ENCODE data around the gene TFPI.

DNA sequence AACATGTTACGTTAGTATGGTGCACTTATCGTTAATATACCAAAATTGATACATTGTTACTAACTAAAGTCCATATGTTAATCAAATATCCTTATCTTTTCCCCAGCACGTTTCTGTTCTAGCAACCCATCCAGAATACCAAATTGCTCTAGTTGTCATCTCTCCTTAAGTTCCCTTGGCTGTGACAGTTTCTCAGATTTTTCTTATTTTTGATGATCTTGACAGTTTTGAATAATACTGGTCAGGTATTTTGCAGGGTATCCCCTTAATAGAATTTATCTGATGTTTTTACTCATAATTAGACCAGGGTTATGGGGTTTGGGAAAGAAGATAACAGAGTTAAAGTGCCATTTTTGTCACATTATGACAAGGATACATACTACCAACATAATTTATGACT, 47.8 kb downstream of the TFPI start:
- TF ChIP-seq, protein P1, sequence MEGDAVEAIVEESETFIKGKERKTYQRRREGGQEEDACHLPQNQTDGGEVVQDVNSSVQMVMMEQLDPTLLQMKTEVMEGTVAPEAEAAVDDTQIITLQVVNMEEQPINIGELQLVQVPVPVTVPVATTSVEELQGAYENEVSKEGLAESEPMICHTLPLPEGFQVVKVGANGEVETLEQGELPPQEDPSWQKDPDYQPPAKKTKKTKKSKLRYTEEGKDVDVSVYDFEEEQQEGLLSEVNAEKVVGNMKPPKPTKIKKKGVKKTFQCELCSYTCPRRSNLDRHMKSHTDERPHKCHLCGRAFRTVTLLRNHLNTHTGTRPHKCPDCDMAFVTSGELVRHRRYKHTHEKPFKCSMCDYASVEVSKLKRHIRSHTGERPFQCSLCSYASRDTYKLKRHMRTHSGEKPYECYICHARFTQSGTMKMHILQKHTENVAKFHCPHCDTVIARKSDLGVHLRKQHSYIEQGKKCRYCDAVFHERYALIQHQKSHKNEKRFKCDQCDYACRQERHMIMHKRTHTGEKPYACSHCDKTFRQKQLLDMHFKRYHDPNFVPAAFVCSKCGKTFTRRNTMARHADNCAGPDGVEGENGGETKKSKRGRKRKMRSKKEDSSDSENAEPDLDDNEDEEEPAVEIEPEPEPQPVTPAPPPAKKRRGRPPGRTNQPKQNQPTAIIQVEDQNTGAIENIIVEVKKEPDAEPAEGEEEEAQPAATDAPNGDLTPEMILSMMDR (IDR thresholded peaks at IDR 0.05; ENCODE audit: insufficient read depth, low read depth, low read length), result no peak
- no peak for TF ChIP-seq EZH2 (IDR thresholded peaks at IDR 0.05; ENCODE audit: insufficient read depth, low read length)
